Trophoblast cell (in vitro differentiated cells and primary cell): Measurements from ENCODE around the gene NEGR1. TPM values are rescaled to one million over a fixed set of nuclear protein-coding genes. Genes with fewer than 3 reads are reported as not detected.

Source experiments
- DNase-seq, 2 donors: peaks; one replicate each; pipeline ENCODE4 v3.0.0-alpha.2; 2016
- H2AFZ ChIP-seq: 2 replicates; pipeline ENCODE4 v1.6.1; 2013; ENCODE audit warnings: low read length, moderate library complexity, mild to moderate bottlenecking; ENCODE audit not compliant: insufficient read depth, poor library complexity
- H2AK5ac ChIP-seq: 2 replicates; pipeline ENCODE4 v1.6.1; 2013; ENCODE audit warnings: mild to moderate bottlenecking, low read length
- H2BK120ac ChIP-seq: 2 replicates; pipeline ENCODE4 v1.6.1; 2013; ENCODE audit warnings: low read length, mild to moderate bottlenecking, moderate library complexity; ENCODE audit not compliant: insufficient read depth, poor library complexity
- H2BK12ac ChIP-seq: 2 replicates; pipeline ENCODE4 v1.6.1; 2013; ENCODE audit warnings: mild to moderate bottlenecking, low read length, moderate library complexity
- H2BK5ac ChIP-seq: 2 replicates; pipeline ENCODE4 v1.6.1; 2013; ENCODE audit warnings: low read length, low read depth, moderate library complexity, mild to moderate bottlenecking; ENCODE audit not compliant: poor library complexity
- H3K14ac ChIP-seq: 2 replicates; pipeline ENCODE4 v1.6.1; 2013; ENCODE audit warnings: mild to moderate bottlenecking, low read length
- H3K18ac ChIP-seq: 2 replicates; pipeline ENCODE4 v1.6.1; 2013; ENCODE audit warnings: mild to moderate bottlenecking, low read length
- H3K23ac ChIP-seq: 2 replicates; pipeline ENCODE4 v1.6.1; 2013; ENCODE audit warnings: low read length
- H3K27ac ChIP-seq: 2 replicates; pipeline ENCODE4 v1.5.1; 2013; ENCODE audit warnings: low read depth, mild to moderate bottlenecking, inconsistent platforms, low read length, moderate library complexity
- H3K27me3 ChIP-seq: 2 replicates; pipeline ENCODE4 v1.6.1; 2013; ENCODE audit warnings: inconsistent platforms, mild to moderate bottlenecking, low read length, moderate library complexity; ENCODE audit not compliant: insufficient read depth
- H3K36me3 ChIP-seq, 2 experiments: 1 replicate in 1 of 2; 2 replicates in 1 of 2; pipeline ENCODE4 v1.6.1; 2013; ENCODE audit warnings: low read length in 2 of 2, mild to moderate bottlenecking in 2 of 2, moderate library complexity in 1 of 2; ENCODE audit not compliant: insufficient read depth in 2 of 2, control insufficient read depth in 1 of 2
- H3K4ac ChIP-seq: 2 replicates; pipeline ENCODE4 v1.6.1; 2013; ENCODE audit warnings: low read depth, mild to moderate bottlenecking, low read length, moderate library complexity
- H3K4me1 ChIP-seq, 2 experiments: 1 replicate in 1 of 2; 2 replicates in 1 of 2; pipeline ENCODE4 v1.6.1; 2013; ENCODE audit warnings: low read length in 2 of 2, mild to moderate bottlenecking in 2 of 2, moderate library complexity in 1 of 2; ENCODE audit not compliant: insufficient read depth in 2 of 2, control insufficient read depth in 1 of 2
- H3K4me2 ChIP-seq: 2 replicates; pipeline ENCODE4 v1.6.1; 2013; ENCODE audit warnings: inconsistent platforms, mild to moderate bottlenecking, low read length, moderate library complexity
- H3K4me3 ChIP-seq: 2 replicates; pipeline ENCODE4 v1.5.1; 2013; ENCODE audit warnings: mild to moderate bottlenecking, low read depth, low read length, inconsistent platforms
- H3K79me1 ChIP-seq: one replicate; pipeline ENCODE4 v1.6.1; 2013; ENCODE audit warnings: low read length
- H3K79me2 ChIP-seq: 2 replicates; pipeline ENCODE4 v1.6.1; 2013; ENCODE audit warnings: low read length, mild to moderate bottlenecking; ENCODE audit not compliant: control insufficient read depth, insufficient read depth, poor library complexity
- H3K9ac ChIP-seq: 2 replicates; pipeline ENCODE4 v1.6.1; 2013; ENCODE audit warnings: mild to moderate bottlenecking, low read length
- H3K9me3 ChIP-seq: 2 replicates; pipeline ENCODE4 v1.6.1; 2013; ENCODE audit warnings: low read depth, mild to moderate bottlenecking, control low read depth, inconsistent platforms, low read length; ENCODE audit not compliant: insufficient read depth
- H4K12ac ChIP-seq: 2 replicates; pipeline ENCODE4 v1.6.1; 2013; ENCODE audit warnings: low read depth, mild to moderate bottlenecking, low read length, moderate library complexity
- H4K8ac ChIP-seq: 2 replicates; pipeline ENCODE4 v1.6.1; 2013; ENCODE audit warnings: low read depth, mild to moderate bottlenecking, low read length, moderate library complexity
- H4K91ac ChIP-seq: one replicate; pipeline ENCODE4 v1.6.1; 2013; ENCODE audit warnings: low read depth, mild to moderate bottlenecking, low read length, moderate library complexity
- WGBS: extraction: QIAGEN DNeasy Blood & Tissue Kit; methylation state at CpG from one replicate; pipeline ENCODE4 v1.1.7; 2013; ENCODE audit warnings: missing lambda C conversion rate; ENCODE audit not compliant: insufficient read length, insufficient coverage; ENCODE audit errors: extremely low coverage; 5-methylcytosine and 5-hydroxymethylcytosine counted together
- polyA plus RNA-seq: library from polyadenylated mRNA; stranded (reverse); fragments of 200-250 nt; gene quantifications from 2 replicates; pipeline ENCODE4 v1.2.3, GENCODE V29; 2013

Gene NEGR1
- polyA plus RNA-seq = 0.03 and 0.08 TPM in 2 replicates

- H3K4me1 ChIP-seq = peaks cover 0 to 2% of the 10 kb centered on the region in 2 experiments
- H3K36me3 ChIP-seq = no peaks in the 10 kb centered on the region
- no peak within 1 kb of the TSS for H3K27ac ChIP-seq
- DNase-seq = peak; percentile 75 to 83
- no peak within 1 kb of the TSS for H2BK5ac ChIP-seq
- no peak within 1 kb of the TSS for H3K4ac ChIP-seq
- peak within 1 kb of the TSS; percentile 58 for H2AFZ ChIP-seq
- peak within 1 kb of the TSS; percentile 94 for H3K4me2 ChIP-seq
- peaks cover 2% of the 10 kb centered on the region for H3K9me3 ChIP-seq
- peak within 1 kb of the TSS; percentile 4 for H3K14ac ChIP-seq
- no peaks in the 10 kb centered on the region for H3K79me1 ChIP-seq
- H2BK120ac ChIP-seq = no peak within 1 kb of the TSS
- no peak within 1 kb of the TSS for H3K23ac ChIP-seq
- no peaks in the 10 kb centered on the region for H3K79me2 ChIP-seq
- peak within 1 kb of the TSS; percentile 73 for H3K4me3 ChIP-seq
- H3K27me3 ChIP-seq = peaks cover 11% of the 10 kb centered on the region
- peak within 1 kb of the TSS; percentile 1 for H4K12ac ChIP-seq
- H2BK12ac ChIP-seq = no peak within 1 kb of the TSS
- WGBS = no CpG with 5 or more reads among the region's 54 CpGs
- no peak within 1 kb of the TSS for H2AK5ac ChIP-seq
- no peak within 1 kb of the TSS for H3K9ac ChIP-seq
- H3K18ac ChIP-seq = no peak within 1 kb of the TSS
- H4K91ac ChIP-seq = peak within 1 kb of the TSS; percentile 8
- peak within 1 kb of the TSS; percentile 84 for H4K8ac ChIP-seq
Observed at GRCh38 chr1:72282271-72283021, at the start of gene NEGR1. Gene NEGR1, minus strand, starts transcription at chr1:72282539.

GRCh38 chr1:72326494-72326893, 44.2 kb upstream of the NEGR1 start:
- Histone ChIP-seq H2BK120ac (no peak overlapping the region), H3K14ac (no peak overlapping the region), H3K18ac (no peak overlapping the region), H3K4me2 (no peak overlapping the region), H3K23ac (no peak overlapping the region), H2AFZ (no peak overlapping the region), H3K79me2 (no peaks in the 10 kb centered on the region), H3K4me3 (no peak overlapping the region), H3K79me1 (no peaks in the 10 kb centered on the region), H3K36me3 (no peaks in the 10 kb centered on the region), H3K4me1 (no peaks in the 10 kb centered on the region), H2BK5ac (no peak overlapping the region), H3K9me3 (no peaks in the 10 kb centered on the region), H3K27ac (no peak overlapping the region), H4K91ac (no peak overlapping the region), H4K8ac (no peak overlapping the region), H3K4ac (no peak overlapping the region), H2AK5ac (no peak overlapping the region), H3K27me3 (no peaks in the 10 kb centered on the region), H3K9ac (no peak overlapping the region), H2BK12ac (no peak overlapping the region), H4K12ac (no peak overlapping the region)
- DNase-seq = no peak
- WGBS = no CpG with 5 or more reads among the region's 2 CpGs

GRCh38 chr1:72324451-72324850, 42.1 kb upstream of the NEGR1 start:
- no peaks in the 10 kb centered on the region for H3K27me3 ChIP-seq
- H3K79me1 ChIP-seq = no peaks in the 10 kb centered on the region
- H3K4ac ChIP-seq = no peak overlapping the region
- no peak overlapping the region for H3K23ac ChIP-seq
- no CpG with 5 or more reads among the region's 1 CpG for WGBS
- H2BK120ac ChIP-seq = no peak overlapping the region
- H2BK12ac ChIP-seq = no peak overlapping the region
- H3K27ac ChIP-seq = no peak overlapping the region
- no peak overlapping the region for H2BK5ac ChIP-seq
- H2AFZ ChIP-seq = no peak overlapping the region
- H3K4me1 ChIP-seq = no peaks in the 10 kb centered on the region
- no peak overlapping the region for H3K18ac ChIP-seq
- H3K9me3 ChIP-seq = no peaks in the 10 kb centered on the region
- H3K4me3 ChIP-seq = no peak overlapping the region
- no peaks in the 10 kb centered on the region for H3K79me2 ChIP-seq
- H3K9ac ChIP-seq = no peak overlapping the region
- H4K12ac ChIP-seq = no peak overlapping the region
- H2AK5ac ChIP-seq = no peak overlapping the region
- H4K8ac ChIP-seq = no peak overlapping the region
- H3K36me3 ChIP-seq = no peaks in the 10 kb centered on the region
- no peak overlapping the region for H3K4me2 ChIP-seq
- H3K14ac ChIP-seq = no peak overlapping the region
- DNase-seq = no peak
- H4K91ac ChIP-seq = no peak overlapping the region

- Histone ChIP-seq H2AFZ (no peak overlapping the region), H2BK120ac (no peak overlapping the region), H3K18ac (no peak overlapping the region), H3K4me3 (no peak overlapping the region), H3K36me3 (no peaks in the 10 kb centered on the region), H4K8ac (no peak overlapping the region), H3K4me1 (no peaks in the 10 kb centered on the region), H3K27me3 (no peaks in the 10 kb centered on the region), H3K79me1 (no peaks in the 10 kb centered on the region), H4K91ac (no peak overlapping the region), H3K9me3 (no peaks in the 10 kb centered on the region), H2BK5ac (no peak overlapping the region), H2AK5ac (no peak overlapping the region), H3K79me2 (no peaks in the 10 kb centered on the region), H2BK12ac (no peak overlapping the region), H3K9ac (no peak overlapping the region), H3K4ac (no peak overlapping the region), H4K12ac (no peak overlapping the region), H3K4me2 (no peak overlapping the region), H3K27ac (no peak overlapping the region), H3K23ac (no peak overlapping the region), H3K14ac (no peak overlapping the region)
- WGBS = no CpG with 5 or more reads among the region's 3 CpGs
- no peak for DNase-seq
Observed at GRCh38 chr1:72322910-72323309, 40.6 kb upstream of the NEGR1 start.
